HEK293 (cell line): ENCODE results near the gene TESK2.

Experiments
- CTCF ChIA-PET: fragments of 350-600 bp; formaldehyde crosslinking; extraction: SDS; loops from one replicate; lab custom pipeline; 2021; ENCODE audit warnings: antibody characterized with exemption; lab: Yijun Ruan, JAX
- POLR2A ChIA-PET: fragments of 300-600 bp; formaldehyde crosslinking; extraction: SDS; loops from one replicate; lab custom pipeline; 2020; ENCODE audit warnings: antibody characterized with exemption, inconsistent platforms; lab: Yijun Ruan, JAX
- H3K27ac ChIP-seq: fragments of 200-500 bp; sonication (Bioruptor generic); 2 replicates; pipeline ENCODE4 v1.5.1; 2014; ENCODE audit warnings: low read depth, low read length, control low read depth, inconsistent platforms; ENCODE audit errors: extremely low read depth
- H3K36me3 ChIP-seq, 2 experiments: fragments of 200-500 bp in 1 of 2; sonication (Bioruptor generic) in 1 of 2; 1 replicate in 1 of 2; 2 replicates in 1 of 2; pipeline ENCODE4 v1.5.1; 2014 to 2017; ENCODE audit warnings: inconsistent platforms in 2 of 2, low read length in 2 of 2; ENCODE audit not compliant: control insufficient read depth in 2 of 2, insufficient read depth in 1 of 2
- H3K4me1 ChIP-seq: fragments of 200-500 bp; sonication (Bioruptor generic); 2 replicates; pipeline ENCODE4 v1.5.1; 2014; ENCODE audit warnings: mild to moderate bottlenecking, low read length, inconsistent platforms; ENCODE audit not compliant: control insufficient read depth, insufficient read depth
- H3K4me3 ChIP-seq: 2 replicates; pipeline ENCODE4 v1.5.1; 2011; ENCODE audit warnings: low read depth, mild to moderate bottlenecking, control low read depth, low read length, moderate library complexity
- H3K9me3 ChIP-seq: fragments of 200-500 bp; sonication (Bioruptor generic); 2 replicates; pipeline ENCODE4 v1.5.1; 2014; ENCODE audit warnings: low read depth, low read length, inconsistent platforms; ENCODE audit not compliant: control insufficient read depth, insufficient read depth
- SCRT1 ChIP-seq: fragments of 450-650 bp; formaldehyde crosslinking; IDR thresholded peaks from 2 replicates; pipeline ENCODE4 v1.5.1; 2016; ENCODE audit warnings: missing biosample characterization, missing genetic modification characterization, borderline replicate concordance
- SCRT2 ChIP-seq: fragments of 450-650 bp; formaldehyde crosslinking; IDR thresholded peaks from 2 replicates; pipeline ENCODE4 v1.5.1; 2016; ENCODE audit warnings: missing biosample characterization, missing genetic modification characterization
- SP2 ChIP-seq: fragments of 450-650 bp; formaldehyde crosslinking; IDR thresholded peaks from 2 replicates; pipeline ENCODE4 v1.5.1; 2016; ENCODE audit warnings: missing biosample characterization, missing genetic modification characterization
- SP3 ChIP-seq: fragments of 450-650 bp; formaldehyde crosslinking; IDR thresholded peaks from 2 replicates; pipeline ENCODE4 v1.5.1; 2016; ENCODE audit warnings: missing biosample characterization, missing genetic modification characterization
- ZFP69B ChIP-seq: fragments of 450-650 bp; formaldehyde crosslinking; IDR thresholded peaks from 2 replicates; pipeline ENCODE4 v1.5.1; 2016; ENCODE audit warnings: missing biosample characterization, missing genetic modification characterization
- ZNF146 ChIP-seq: fragments of 450-650 bp; formaldehyde crosslinking; IDR thresholded peaks from 2 replicates; pipeline ENCODE4 v1.5.1; 2016; ENCODE audit warnings: missing biosample characterization, missing genetic modification characterization
- ZNF148 ChIP-seq: fragments of 450-650 bp; formaldehyde crosslinking; IDR thresholded peaks from 2 replicates; pipeline ENCODE4 v1.5.0; 2017; ENCODE audit warnings: missing biosample characterization, missing genetic modification characterization, borderline replicate concordance
- ZNF311 ChIP-seq: fragments of 450-650 bp; formaldehyde crosslinking; IDR thresholded peaks from 2 replicates; pipeline ENCODE4 v1.5.1; 2017; ENCODE audit warnings: missing biosample characterization, missing genetic modification characterization, borderline replicate concordance
- ZNF324 ChIP-seq: fragments of 450-650 bp; formaldehyde crosslinking; IDR thresholded peaks from 2 replicates; pipeline ENCODE4 v1.5.1; 2016; ENCODE audit warnings: missing biosample characterization, missing genetic modification characterization
- ZNF350 ChIP-seq: fragments of 450-650 bp; formaldehyde crosslinking; IDR thresholded peaks from 2 replicates; pipeline ENCODE4 v1.5.0; 2017; ENCODE audit warnings: missing biosample characterization, mild to moderate bottlenecking, missing genetic modification characterization
- ZNF391 ChIP-seq: fragments of 450-650 bp; formaldehyde crosslinking; IDR thresholded peaks from 2 replicates; pipeline ENCODE4 v1.5.1; 2016; ENCODE audit warnings: low read depth, missing biosample characterization, missing genetic modification characterization, borderline replicate concordance
- ZNF398 ChIP-seq: fragments of 450-650 bp; formaldehyde crosslinking; IDR thresholded peaks from 2 replicates; pipeline ENCODE4 v1.5.1; 2017; ENCODE audit warnings: missing biosample characterization, missing genetic modification characterization
- ZNF513 ChIP-seq: fragments of 450-650 bp; IDR thresholded peaks from 2 replicates; pipeline ENCODE4 v1.5.1; 2018; ENCODE audit warnings: missing biosample characterization, missing genetic modification characterization
- ZNF530 ChIP-seq: fragments of 450-650 bp; formaldehyde crosslinking; IDR thresholded peaks from 2 replicates; pipeline ENCODE4 v1.5.1; 2016; ENCODE audit warnings: low read depth, missing biosample characterization, missing genetic modification characterization
- ZNF658 ChIP-seq: fragments of 450-650 bp; formaldehyde crosslinking; IDR thresholded peaks from 2 replicates; pipeline ENCODE4; 2016; ENCODE audit warnings: missing biosample characterization, missing genetic modification characterization
- ZNF660 ChIP-seq: fragments of 450-650 bp; IDR thresholded peaks from 2 replicates; pipeline ENCODE4 v1.5.1; 2018; ENCODE audit warnings: missing biosample characterization, mild to moderate bottlenecking, missing genetic modification characterization
- ZNF701 ChIP-seq: fragments of 450-650 bp; formaldehyde crosslinking; IDR thresholded peaks from 2 replicates; pipeline ENCODE4 v1.5.1; 2016; ENCODE audit warnings: missing biosample characterization, missing genetic modification characterization

Gene TESK2

GRCh38 chr1:45423906-45424678 lies 66.9 kb downstream of the TESK2 start:
- no peak overlapping the region for H3K4me3 ChIP-seq
- no peaks in the 10 kb centered on the region for H3K36me3 ChIP-seq
- no peak overlapping the region for H3K27ac ChIP-seq
- ChIA-PET POLR2A (no interaction called here), CTCF (interaction anchor here (0.5 to 1.1 kb wide), 4 partner anchors 18 to 1159 kb away, joined by 3 to 6 read pairs (median 3); no protein-coding TSS in a partner anchor)
- no peak for TF ChIP-seq ZNF530 (tag by site-specific recombination)
- TF ChIP-seq ZFP69B = no peak
- TF ChIP-seq ZNF350 = no peak
- TF ChIP-seq ZNF311 (tag by site-specific recombination) = no peak
- no peak for TF ChIP-seq ZNF398 (tag by site-specific recombination)
- no peak for TF ChIP-seq SP3 (tag by site-specific recombination)
- TF ChIP-seq ZNF391 (tag by site-specific recombination) = no peak
- no peak for TF ChIP-seq ZNF658
- no peak for TF ChIP-seq ZNF701 (tag by site-specific recombination)
- TF ChIP-seq ZNF513 (tag by site-specific recombination) = no peak
- TF ChIP-seq ZNF148 (tag by site-specific recombination) = no peak
- TF ChIP-seq SP2 (tag by site-specific recombination) = no peak
- no peaks in the 10 kb centered on the region for H3K9me3 ChIP-seq
- H3K4me1 ChIP-seq = no peaks in the 10 kb centered on the region

GRCh38 chr1:45421935-45422334 lies 69.0 kb downstream of the TESK2 start:
- Histone ChIP-seq H3K4me3 (no peak overlapping the region), H3K27ac (no peak overlapping the region), H3K36me3 (no peaks in the 10 kb centered on the region), H3K4me1 (no peaks in the 10 kb centered on the region), H3K9me3 (no peaks in the 10 kb centered on the region)
- TF ChIP-seq ZNF660 (no peak), ZNF146 (peak; percentile 79)
- TF ChIP-seq, all 188 proteins: peak for 1
- CTCF ChIA-PET = interaction anchor here (0.6 kb wide), 1 partner anchor 318 kb away, joined by 4 read pairs; no protein-coding TSS in a partner anchor
- POLR2A ChIA-PET = no interaction called here

GRCh38 chr1:45414746-45415145 lies 76.2 kb downstream of the TESK2 start:
- Histone ChIP-seq H3K4me1 (no peaks in the 10 kb centered on the region), H3K9me3 (no peaks in the 10 kb centered on the region), H3K36me3 (no peaks in the 10 kb centered on the region), H3K4me3 (no peak overlapping the region), H3K27ac (no peak overlapping the region)
- POLR2A ChIA-PET = no interaction called here
- TF ChIP-seq ZNF324 (tag by site-specific recombination) (no peak), SCRT2 (tag by site-specific recombination) (peak; percentile 90), SCRT1 (tag by site-specific recombination) (peak; percentile 67; the same call in 1 of the 2 replicates)
- CTCF ChIA-PET = interaction anchor here (2.3 kb wide), 1 partner anchor 58 kb away, joined by 5 read pairs; no protein-coding TSS in a partner anchor
